Omental fat pad (tissue), 4 donors: ENCODE measurements around the gene NQO1. TPM values are rescaled to one million over a fixed set of nuclear protein-coding genes. Genes with fewer than 3 reads are reported as not detected.
A peak's percentile ranks its signal among the peaks of the same experiment; 100 is the strongest.

ENCODE experiments used
- ATAC-seq: fragments of 150-250 bp; one replicate; pipeline ENCODE4 v1.9.1; 2016; ENCODE audit warnings: mild to moderate bottlenecking, moderate library complexity; ENCODE audit not compliant: low FRiP score
- DNase-seq: peaks from one replicate; pipeline ENCODE4 v3.0.0-alpha.2; 2019; ENCODE audit warnings: low spot score
- total RNA-seq, 4 donors: library from RNA; depleted of rRNA; stranded (reverse); fragments of >200 nt; gene quantifications; one replicate each; pipeline ENCODE4 v1.1.0, GENCODE V29; 2016
- TF ChIP-seq, protein P1 (sequence below), 3 donors: fragments of 450-650 bp; IDR thresholded peaks; one replicate each; pipeline ENCODE4 v1.5.1; 2016 to 2017; ENCODE audit warnings: antibody characterized with exemption in 3 of 3, mild to moderate bottlenecking in 3 of 3, moderate library complexity in 2 of 3

Gene NQO1
- total RNA-seq, 4 donors from 2014 or later, result 150 to 377 (median 226) TPM

DNA sequence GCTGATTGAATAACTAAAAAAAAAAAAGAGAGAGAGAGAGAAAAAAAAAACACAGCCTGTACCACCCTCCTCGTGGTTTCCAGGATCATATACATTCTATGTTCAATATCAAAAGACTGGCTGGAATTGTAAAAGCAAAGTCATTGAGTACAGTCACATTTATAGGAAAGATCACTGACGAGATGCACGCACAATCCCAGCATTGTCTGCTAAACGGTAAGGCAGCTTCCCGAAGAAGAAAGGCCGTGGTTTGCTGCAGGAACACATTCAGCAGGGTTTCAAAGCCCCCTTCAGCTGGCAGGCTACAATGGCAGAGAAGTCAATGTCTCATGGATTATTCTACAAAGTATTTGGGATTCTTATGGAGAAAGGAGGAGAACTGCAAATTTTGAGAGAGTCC is 9.3 kb downstream of the NQO1 start:
- TF ChIP-seq, protein P1, sequence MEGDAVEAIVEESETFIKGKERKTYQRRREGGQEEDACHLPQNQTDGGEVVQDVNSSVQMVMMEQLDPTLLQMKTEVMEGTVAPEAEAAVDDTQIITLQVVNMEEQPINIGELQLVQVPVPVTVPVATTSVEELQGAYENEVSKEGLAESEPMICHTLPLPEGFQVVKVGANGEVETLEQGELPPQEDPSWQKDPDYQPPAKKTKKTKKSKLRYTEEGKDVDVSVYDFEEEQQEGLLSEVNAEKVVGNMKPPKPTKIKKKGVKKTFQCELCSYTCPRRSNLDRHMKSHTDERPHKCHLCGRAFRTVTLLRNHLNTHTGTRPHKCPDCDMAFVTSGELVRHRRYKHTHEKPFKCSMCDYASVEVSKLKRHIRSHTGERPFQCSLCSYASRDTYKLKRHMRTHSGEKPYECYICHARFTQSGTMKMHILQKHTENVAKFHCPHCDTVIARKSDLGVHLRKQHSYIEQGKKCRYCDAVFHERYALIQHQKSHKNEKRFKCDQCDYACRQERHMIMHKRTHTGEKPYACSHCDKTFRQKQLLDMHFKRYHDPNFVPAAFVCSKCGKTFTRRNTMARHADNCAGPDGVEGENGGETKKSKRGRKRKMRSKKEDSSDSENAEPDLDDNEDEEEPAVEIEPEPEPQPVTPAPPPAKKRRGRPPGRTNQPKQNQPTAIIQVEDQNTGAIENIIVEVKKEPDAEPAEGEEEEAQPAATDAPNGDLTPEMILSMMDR (IDR thresholded peaks at IDR 0.05), result no peak
- no peak for ATAC-seq
- DNase-seq, result no peak

DNA sequence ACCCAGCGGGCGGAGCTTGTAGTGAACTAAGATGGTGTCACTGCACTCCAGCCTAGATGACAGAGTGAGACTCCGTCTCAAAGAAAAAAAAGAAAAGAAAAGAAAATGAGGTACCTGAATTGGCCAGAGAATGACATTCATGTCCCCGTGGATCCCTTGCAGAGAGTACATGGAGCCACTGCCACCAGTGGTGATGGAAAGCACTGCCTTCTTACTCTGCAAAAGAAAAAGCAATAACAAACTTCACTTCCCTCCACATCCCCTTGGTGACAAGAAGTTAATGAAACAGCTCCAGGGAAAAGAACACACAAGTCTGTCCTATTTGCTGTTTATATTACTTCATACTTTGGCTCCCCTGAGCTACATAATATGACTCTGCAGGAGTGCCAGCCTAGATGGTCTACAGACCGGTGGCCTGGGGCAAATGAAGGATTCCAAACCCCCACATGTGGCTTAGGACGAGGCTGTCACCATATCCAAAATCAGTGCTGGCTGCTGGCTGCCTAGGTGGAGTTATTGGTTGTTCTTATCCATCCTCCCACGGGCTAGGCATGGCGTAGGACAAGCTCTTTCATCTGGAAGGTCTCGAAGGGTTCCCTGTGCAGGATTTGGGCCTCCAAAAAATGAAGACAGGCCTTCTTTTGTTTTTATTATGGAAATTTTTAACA is 13.3 kb downstream of the NQO1 start:
- TF ChIP-seq, protein P1 (IDR thresholded peaks at IDR 0.05), result no peak
- DNase-seq (no peak), ATAC-seq (no peak)

DNA sequence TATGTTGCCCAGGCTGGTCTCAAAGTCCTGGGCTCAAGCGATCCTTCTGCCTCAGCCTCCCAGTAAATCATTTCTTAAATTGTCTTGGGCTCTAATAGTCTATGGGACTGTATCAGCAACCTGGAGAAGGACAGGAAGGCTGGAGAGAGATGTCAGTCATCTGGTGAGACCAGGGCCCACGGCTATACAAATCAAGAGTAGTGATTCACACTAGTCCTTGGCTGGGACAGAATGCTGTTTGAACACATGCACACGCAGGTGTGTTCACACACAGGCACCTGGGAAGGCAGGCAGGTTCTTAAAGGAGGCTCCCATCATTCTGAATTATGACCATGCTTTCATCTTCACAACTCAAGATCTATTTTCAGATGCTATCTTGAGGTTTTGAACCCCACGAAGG is 14.1 kb downstream of the NQO1 start:
- ATAC-seq, result no peak
- TF ChIP-seq, protein P1 (IDR thresholded peaks at IDR 0.05), result no peak
- DNase-seq, result no peak

DNA sequence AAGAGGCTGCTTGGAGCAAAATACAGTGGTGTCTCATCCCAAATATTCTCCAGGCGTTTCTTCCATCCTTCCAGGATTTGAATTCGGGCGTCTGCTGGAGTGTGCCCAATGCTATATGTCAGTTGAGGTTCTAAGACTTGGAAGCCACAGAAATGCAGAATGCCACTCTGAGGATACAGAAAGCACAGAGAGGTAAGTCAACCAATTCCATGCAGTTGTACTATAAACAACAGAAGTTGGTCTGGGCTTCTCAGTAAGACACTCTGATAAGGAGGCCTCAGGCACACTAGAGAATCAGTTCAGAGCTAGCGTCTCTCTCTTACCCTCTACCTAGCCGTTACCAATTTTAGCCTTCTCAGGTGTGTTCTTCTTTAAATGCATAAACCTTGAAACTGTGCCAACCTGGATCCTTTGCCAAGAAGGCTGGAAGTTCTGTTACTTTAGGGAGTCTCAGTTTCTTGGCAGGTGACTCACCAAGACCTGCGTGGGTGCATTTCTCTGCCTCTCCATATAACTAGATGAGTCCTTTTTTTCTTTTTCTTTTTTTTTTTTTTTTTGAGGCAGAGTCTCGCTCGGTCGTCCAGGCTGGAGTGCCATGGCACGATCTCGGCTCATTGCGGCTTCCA is 15.1 kb downstream of the NQO1 start:
- DNase-seq (peak; percentile 73), ATAC-seq (peak; percentile 75)
- TF ChIP-seq, protein P1 (IDR thresholded peaks at IDR 0.05), result no peak

DNA sequence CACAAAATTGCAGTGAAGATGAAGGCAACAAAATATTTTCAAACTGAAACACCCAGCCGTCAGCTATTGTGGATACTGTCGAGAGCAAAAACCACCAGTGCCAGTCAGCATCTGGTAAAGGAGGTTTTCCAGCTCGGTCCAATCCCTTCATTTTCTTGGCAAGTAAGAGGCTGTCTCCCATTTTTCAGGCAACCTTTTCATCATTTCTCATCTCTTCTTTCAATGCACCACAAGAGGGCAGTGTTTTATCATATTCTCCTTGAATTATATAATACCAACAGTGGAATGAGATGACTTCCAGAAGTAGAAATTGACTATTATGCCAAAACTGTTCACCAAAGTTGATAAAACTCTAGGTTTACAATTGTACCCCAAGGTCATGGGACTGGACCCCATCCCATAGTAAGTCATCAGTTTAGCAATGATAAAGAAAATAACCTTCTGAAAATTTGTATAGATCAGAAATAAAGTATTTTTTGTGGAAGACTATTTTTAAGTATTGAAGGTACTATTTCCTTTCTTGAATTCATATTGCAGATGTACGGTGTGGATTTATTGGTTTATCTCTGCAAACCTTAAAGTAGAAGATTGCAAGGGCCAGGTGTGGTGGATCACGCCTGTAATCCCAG is 16.8 kb downstream of the NQO1 start:
- TF ChIP-seq, protein P1 (IDR thresholded peaks at IDR 0.05), result peak in 1 of 3 donors; percentile 12
- ATAC-seq (peak; percentile 45), DNase-seq (no peak)

DNA sequence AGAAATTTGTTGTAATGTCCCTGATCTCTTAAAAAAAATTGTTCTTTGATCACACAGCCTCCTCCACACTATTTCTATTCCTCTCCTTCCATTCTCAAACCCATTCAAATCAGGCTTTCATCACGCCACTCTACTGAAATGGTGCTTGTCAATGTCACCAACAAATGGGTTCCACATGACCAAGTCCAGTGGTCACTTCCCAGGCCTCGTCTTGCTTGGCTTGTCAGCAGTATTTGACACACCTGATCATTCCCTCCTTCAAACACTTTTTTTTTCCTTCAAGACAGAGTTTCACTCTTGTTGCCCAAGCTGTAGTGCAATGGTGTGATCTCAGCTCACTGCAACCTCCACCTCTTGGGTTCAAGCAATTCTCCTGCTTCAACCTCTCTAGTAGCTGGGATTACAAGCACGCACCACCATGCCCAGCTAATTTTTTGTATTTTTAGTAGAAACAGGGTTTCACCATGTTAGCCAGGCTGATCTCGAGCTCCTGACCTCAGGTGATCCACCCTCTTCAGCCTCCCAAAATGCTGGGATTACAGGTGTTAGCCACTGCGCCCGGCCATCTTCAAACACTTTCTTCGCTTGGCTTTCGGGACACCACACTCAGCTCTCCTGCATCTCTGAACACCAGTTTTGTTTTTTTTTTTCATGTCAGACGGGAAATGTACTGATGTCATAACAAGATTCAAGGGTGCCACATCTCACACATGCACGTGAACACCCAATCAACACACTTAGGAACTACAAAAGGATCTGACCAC is 18.3 kb downstream of the NQO1 start:
- DNase-seq, result no peak
- TF ChIP-seq, protein P1 (IDR thresholded peaks at IDR 0.05), result no peak
- no peak for ATAC-seq
